SJSA1 (cell line): ENCODE data around the gene RHO. TPM values are rescaled to one million over a fixed set of nuclear protein-coding genes. Genes with fewer than 3 reads are reported as not detected.
"Not testable (repeated sequence)": the region's sequence is repeated elsewhere in the genome, so short reads cannot be mapped to it uniquely, and the experiment has no call there.

ENCODE experiments used
- DNase-seq, 2 experiments: peaks; one replicate each; pipeline ENCODE4 v3.0.0-alpha.2; 2015 to 2020; ENCODE audit warnings: low spot score in 2 of 2, low read depth in 1 of 2
- H3K27ac ChIP-seq: fragments of 250-450 bp; sonication (Bioruptor Pico); 2 replicates; pipeline ENCODE4 v1.5.1; 2020; ENCODE audit warnings: mild to moderate bottlenecking, moderate library complexity
- H3K27me3 ChIP-seq: fragments of 250-450 bp; sonication (Bioruptor Pico); replicated peaks from 2 replicates; pipeline ENCODE4 v1.5.1; 2020; ENCODE audit warnings: mild to moderate bottlenecking, moderate library complexity
- H3K36me3 ChIP-seq: fragments of 250-450 bp; sonication (Bioruptor Pico); 2 replicates; pipeline ENCODE4 v1.5.1; 2020; ENCODE audit warnings: mild to moderate bottlenecking
- H3K4me1 ChIP-seq: fragments of 250-450 bp; sonication (Bioruptor Pico); replicated peaks from 2 replicates; pipeline ENCODE4 v1.6.1; 2021; ENCODE audit warnings: mild to moderate bottlenecking
- H3K4me3 ChIP-seq: fragments of 250-450 bp; sonication (Bioruptor Pico); 2 replicates; pipeline ENCODE4 v1.5.1; 2020; ENCODE audit warnings: mild to moderate bottlenecking
- H3K9me3 ChIP-seq: fragments of 250-450 bp; sonication (Bioruptor Pico); replicated peaks from 2 replicates; pipeline ENCODE4 v1.5.1; 2020; ENCODE audit warnings: mild to moderate bottlenecking
- total RNA-seq: library from RNA; depleted of rRNA; stranded (reverse); fragments of >200 nt; shearing (Covaris generic); gene quantifications from 2 replicates; pipeline ENCODE4 v1.2.3, GENCODE V29; 2014

Gene RHO
- total RNA-seq, 1 experiment from 2014 or later: not detected

- no peak for DNase-seq
- Histone ChIP-seq H3K27ac (no peak overlapping the region), H3K9me3 (no peaks in the 10 kb centered on the region), H3K36me3 (peaks cover 67% of the 10 kb centered on the region), H3K4me1 (no peaks in the 10 kb centered on the region), H3K4me3 (no peak overlapping the region), H3K27me3 (no peaks in the 10 kb centered on the region)
These were observed 23.9 kb upstream of the RHO start for GRCh38 chr3:129504471-129505100.

- no peak for DNase-seq
- no peaks in the 10 kb centered on the region for H3K27me3 ChIP-seq
- H3K4me3 ChIP-seq: no peak overlapping the region
- no peaks in the 10 kb centered on the region for H3K4me1 ChIP-seq
- no peak overlapping the region for H3K27ac ChIP-seq
- H3K9me3 ChIP-seq: no peaks in the 10 kb centered on the region
- peaks cover 66% of the 10 kb centered on the region for H3K36me3 ChIP-seq
These were observed 23.1 kb upstream of the RHO start for GRCh38 chr3:129505341-129505740.

GRCh38 chr3:129506231-129506742 is 22.2 kb upstream of the RHO start:
- H3K27me3 ChIP-seq: no peaks in the 10 kb centered on the region
- no peak for DNase-seq
- peaks cover 62% of the 10 kb centered on the region for H3K36me3 ChIP-seq
- H3K27ac ChIP-seq: no peak overlapping the region
- no peak overlapping the region for H3K4me3 ChIP-seq
- H3K4me1 ChIP-seq: no peaks in the 10 kb centered on the region
- H3K9me3 ChIP-seq: no peaks in the 10 kb centered on the region

- Histone ChIP-seq H3K27ac (no peak overlapping the region), H3K4me3 (no peak overlapping the region), H3K36me3 (peaks cover 55% of the 10 kb centered on the region), H3K27me3 (no peaks in the 10 kb centered on the region), H3K9me3 (no peaks in the 10 kb centered on the region), H3K4me1 (no peaks in the 10 kb centered on the region)
- no peak for DNase-seq
These were observed 21.1 kb upstream of the RHO start for GRCh38 chr3:129507181-129507831.

GRCh38 chr3:129512595-129512994 is 15.8 kb upstream of the RHO start:
- H3K4me1 ChIP-seq: no peaks in the 10 kb centered on the region
- H3K36me3 ChIP-seq: peaks cover 17% of the 10 kb centered on the region
- H3K27ac ChIP-seq: no peak overlapping the region
- H3K27me3 ChIP-seq: no peaks in the 10 kb centered on the region
- H3K4me3 ChIP-seq: no peak overlapping the region
- no peak for DNase-seq
- H3K9me3 ChIP-seq: no peaks in the 10 kb centered on the region

- Histone ChIP-seq H3K4me3 (no peak overlapping the region), H3K9me3 (no peaks in the 10 kb centered on the region), H3K27me3 (no peaks in the 10 kb centered on the region), H3K36me3 (peaks cover 13% of the 10 kb centered on the region), H3K4me1 (no peaks in the 10 kb centered on the region), H3K27ac (no peak overlapping the region)
- DNase-seq: no peak
These were observed 14.7 kb upstream of the RHO start for GRCh38 chr3:129513705-129514104.

- H3K9me3 ChIP-seq: no peaks in the 10 kb centered on the region
- no peak overlapping the region for H3K27ac ChIP-seq
- no peak overlapping the region for H3K4me3 ChIP-seq
- no peaks in the 10 kb centered on the region for H3K27me3 ChIP-seq
- H3K4me1 ChIP-seq: no peaks in the 10 kb centered on the region
- no peak for DNase-seq
- peaks cover 13% of the 10 kb centered on the region for H3K36me3 ChIP-seq
These were observed 14.3 kb upstream of the RHO start for GRCh38 chr3:129514110-129514509.

GRCh38 chr3:129514563-129514962 is 13.9 kb upstream of the RHO start:
- H3K4me1 ChIP-seq: no peaks in the 10 kb centered on the region
- DNase-seq: no peak
- peaks cover 13% of the 10 kb centered on the region for H3K36me3 ChIP-seq
- H3K4me3 ChIP-seq: no peak overlapping the region
- no peaks in the 10 kb centered on the region for H3K27me3 ChIP-seq
- H3K27ac ChIP-seq: no peak overlapping the region
- H3K9me3 ChIP-seq: no peaks in the 10 kb centered on the region

- not testable (repeated sequence) for H3K27ac ChIP-seq, H3K36me3 ChIP-seq, H3K4me3 ChIP-seq, H3K4me1 ChIP-seq, DNase-seq, H3K27me3 ChIP-seq, H3K9me3 ChIP-seq
These were observed 13.2 kb upstream of the RHO start for GRCh38 chr3:129515108-129515820.

GRCh38 chr3:129515821-129516432 is 12.5 kb upstream of the RHO start:
- not testable (repeated sequence) for DNase-seq, H3K36me3 ChIP-seq, H3K27me3 ChIP-seq

GRCh38 chr3:129517516-129517915 is 10.9 kb upstream of the RHO start:
- no peaks in the 10 kb centered on the region for H3K9me3 ChIP-seq
- DNase-seq: no peak
- H3K36me3 ChIP-seq: peaks cover 6% of the 10 kb centered on the region
- H3K27me3 ChIP-seq: no peaks in the 10 kb centered on the region
- no peaks in the 10 kb centered on the region for H3K4me1 ChIP-seq
- no peak overlapping the region for H3K27ac ChIP-seq
- no peak overlapping the region for H3K4me3 ChIP-seq

More at GRCh38 chr3:129515821-129516432, 12.5 kb upstream of the RHO start:
- not testable (repeated sequence) for H3K4me1 ChIP-seq, H3K4me3 ChIP-seq, H3K9me3 ChIP-seq, H3K27ac ChIP-seq

- H3K4me3 ChIP-seq: no peak overlapping the region
- no peaks in the 10 kb centered on the region for H3K27me3 ChIP-seq
- no peaks in the 10 kb centered on the region for H3K9me3 ChIP-seq
- H3K36me3 ChIP-seq: peaks cover 3% of the 10 kb centered on the region; the same call in 1 of the 2 replicates
- no peak overlapping the region for H3K27ac ChIP-seq
- no peak for DNase-seq
- H3K4me1 ChIP-seq: no peaks in the 10 kb centered on the region
These were observed 10.3 kb upstream of the RHO start for GRCh38 chr3:129518038-129518561.

- Histone ChIP-seq H3K27me3 (no peaks in the 10 kb centered on the region), H3K9me3 (no peaks in the 10 kb centered on the region), H3K36me3 (peaks cover 3% of the 10 kb centered on the region; the same call in 1 of the 2 replicates), H3K27ac (no peak overlapping the region), H3K4me3 (no peak overlapping the region), H3K4me1 (no peaks in the 10 kb centered on the region)
- DNase-seq: no peak
These were observed 9.9 kb upstream of the RHO start for GRCh38 chr3:129518581-129518980.
